Colonic mucosa (tissue), 4 donors: Measurements from ENCODE around the gene CBX4. TPM values are rescaled to one million over a fixed set of nuclear protein-coding genes. Genes with fewer than 3 reads are reported as not detected.

Experiments used
- DNase-seq: peaks from one replicate; pipeline ENCODE4 v3.0.0-alpha.2; 2020
- H3K27ac ChIP-seq: fragments of 200-600 bp; one replicate; pipeline ENCODE4 v1.8.0; 2021
- H3K27me3 ChIP-seq: fragments of 200-600 bp; one replicate; pipeline ENCODE4 v1.8.0; 2021
- H3K36me3 ChIP-seq: fragments of 200-600 bp; one replicate; pipeline ENCODE4 v1.8.0; 2021
- H3K4me1 ChIP-seq: fragments of 200-600 bp; one replicate; pipeline ENCODE4 v1.8.0; 2021; ENCODE audit warnings: mild to moderate bottlenecking
- H3K4me3 ChIP-seq: fragments of 200-600 bp; one replicate; pipeline ENCODE4 v1.8.0; 2021
- H3K9ac ChIP-seq, 2 donors: one replicate each; pipeline ENCODE4 v1.7.0; 2013; ENCODE audit warnings: control low read depth in 2 of 2, low read depth in 2 of 2, low read length in 2 of 2
- H3K9me3 ChIP-seq: fragments of 200-600 bp; one replicate; pipeline ENCODE4 v1.8.0; 2021
- CTCF ChIP-seq: fragments of 200-600 bp; IDR thresholded peaks from one replicate; pipeline ENCODE4 v1.8.0; 2022; ENCODE audit warnings: antibody characterized with exemption, mild to moderate bottlenecking
- intact Hi-C: fragments of 100-400 bp; cut with DNase I; formaldehyde crosslinking; loops from one replicate; pipeline ENCODE4 v1.14.1; 2022
- total RNA-seq, 2 donors: library from RNA; stranded (reverse); fragmentation: NEBNext Ultra II Directional in 1 of 2; extraction: Animal tissue kit (Norgen Biotek cat#: 25700) in 1 of 2; gene quantifications; one replicate each; pipeline ENCODE4 v1.2.1, GENCODE V29; 2021
- donor health status: healthy.
- donor health status: DM: no; HTN: no; CAD: no.
- donor health status: DM: no; HTN: no; CAD: no.

Gene CBX4
- total RNA-seq, 2 donors from 2014 or later: 10.6 to 18.1 TPM

- intact Hi-C loops: no loop called here
These were observed 54.0 kb downstream of the CBX4 start for GRCh38 chr17:79785017-79785899.

GRCh38 chr17:79784353-79785016, 54.8 kb downstream of the CBX4 start:
- H3K27me3 ChIP-seq: peaks cover 18% of the 10 kb centered on the region
- H3K36me3 ChIP-seq: no peaks in the 10 kb centered on the region
- H3K9me3 ChIP-seq: no peaks in the 10 kb centered on the region
- H3K4me1 ChIP-seq: no peaks in the 10 kb centered on the region
- H3K4me3 ChIP-seq: no peak overlapping the region
- no peak overlapping the region for H3K27ac ChIP-seq
- H3K9ac ChIP-seq: no peak overlapping the region
- intact Hi-C loops: no loop called here
- no peak for TF ChIP-seq CTCF
- DNase-seq: no peak

More at GRCh38 chr17:79785017-79785899, 54.0 kb downstream of the CBX4 start:
- no peak overlapping the region for H3K27ac ChIP-seq
- no peak for TF ChIP-seq CTCF
- DNase-seq: no peak
- peaks cover 7% of the 10 kb centered on the region for H3K4me1 ChIP-seq
- no peaks in the 10 kb centered on the region for H3K36me3 ChIP-seq
- no peak overlapping the region for H3K9ac ChIP-seq
- H3K4me3 ChIP-seq: no peak overlapping the region
- H3K9me3 ChIP-seq: no peaks in the 10 kb centered on the region
- peaks cover 26% of the 10 kb centered on the region for H3K27me3 ChIP-seq

GRCh38 chr17:79783891-79784290, 55.3 kb downstream of the CBX4 start:
- intact Hi-C loops: no loop called here
- H3K4me1 ChIP-seq: peaks cover under 1% of the 10 kb centered on the region
- H3K9me3 ChIP-seq: no peaks in the 10 kb centered on the region
- no peak for DNase-seq
- TF ChIP-seq CTCF: no peak
- H3K27me3 ChIP-seq: peaks cover 18% of the 10 kb centered on the region
- H3K4me3 ChIP-seq: no peak overlapping the region
- H3K36me3 ChIP-seq: no peaks in the 10 kb centered on the region
- H3K9ac ChIP-seq: no peak overlapping the region
- no peak overlapping the region for H3K27ac ChIP-seq

Other genes starting within 250 kb of the CBX4 start
- gene RBFOX3, start 228.4 kb downstream of the CBX4 start, total RNA-seq: 1 to 10 TPM in 1 of 2 donors, not detected in 1; 6.9 TPM
- not detected for gene ENPP7, start 108.5 kb downstream of the CBX4 start, total RNA-seq
- gene CBX2, start 61.3 kb downstream of the CBX4 start, total RNA-seq: 1 to 10 TPM; 2.1 to 4.0 TPM
- gene CBX8, start 42.4 kb downstream of the CBX4 start, total RNA-seq: 1 to 10 TPM; 5.0 to 8.1 TPM
- gene TBC1D16, start 196.4 kb upstream of the CBX4 start, total RNA-seq: 10 to 100 TPM; 14.4 to 19.8 TPM
- 1 to 10 TPM; 1.2 to 3.6 TPM for gene CCDC40, start 197.2 kb upstream of the CBX4 start, total RNA-seq